HepG2 (cell line): ENCODE measurements around the gene TMEM231. TPM values are rescaled to one million over a fixed set of nuclear protein-coding genes. Genes with fewer than 3 reads are reported as not detected.

Experiments used
- ATAC-seq: fragments of 200-7000 bp; cut with Tn5 transposase; 3 replicates; pipeline ENCODE4 v1.9.1; 2020; ENCODE audit warnings: mild to moderate bottlenecking, moderate library complexity
- BruUV-seq: library from RNA; stranded (reverse); fragments of 400-500 nt; replicated peaks from 2 replicates; lab custom pipeline; 2021; lab: Mats Ljungman, UMichigan
- CTCF ChIA-PET: fragments of 300-600 bp; formaldehyde crosslinking; extraction: SDS; loops from one replicate; lab custom pipeline; 2021; ENCODE audit warnings: low total read pairs, inconsistent platforms, low intra/inter-chr PET ratio; lab: Yijun Ruan, JAX
- POLR2A ChIA-PET: fragments of 350-600 bp; sonication (Branson Sonifier 250); formaldehyde crosslinking; loops from one replicate; lab custom pipeline; 2020; ENCODE audit warnings: antibody characterized with exemption, inconsistent platforms; lab: Yijun Ruan, JAX
- DNase-seq: peaks from one replicate; pipeline ENCODE4 v3.0.0-alpha.2; 2015; ENCODE audit warnings: low spot score
- FAIRE-seq: peaks from 3 replicates; lab custom pipeline; 2011; peaks lifted over from hg19 to GRCh38; lab: Jason Lieb, UNC
- H2AFZ ChIP-seq: one replicate; pipeline ENCODE4 v1.6.1; 2011; ENCODE audit warnings: low read length, inconsistent platforms
- H3K27ac ChIP-seq: fragments of 300-600 bp; 3 replicates; pipeline ENCODE4 v1.8.0; 2011; ENCODE audit warnings: mixed run types, mild to moderate bottlenecking, mixed read lengths, low read length, inconsistent platforms; ENCODE audit not compliant: insufficient read depth; ENCODE audit errors: extremely low read length
- H3K27me3 ChIP-seq, 2 experiments: fragments of 200-600 bp in 1 of 2; 2 replicates in 1 of 2; 3 replicates in 1 of 2; pipeline versions ENCODE4 v1.6.0 to v1.8.0; 2011; ENCODE audit warnings: low read length in 2 of 2, mild to moderate bottlenecking in 2 of 2, moderate library complexity in 2 of 2, inconsistent platforms in 1 of 2; ENCODE audit not compliant: insufficient read depth in 2 of 2, control insufficient read depth in 1 of 2
- H3K36me3 ChIP-seq, 2 experiments: fragments of 200-600 bp in 1 of 2; replicated peaks in 1 of 2; 2 replicates in 1 of 2; 3 replicates in 1 of 2; pipeline versions ENCODE4 v1.5.1 to v1.8.0; 2011; ENCODE audit warnings: low read length in 2 of 2, inconsistent platforms in 1 of 2; ENCODE audit not compliant: insufficient read depth in 2 of 2, control insufficient read depth in 1 of 2
- H3K4me1 ChIP-seq: 2 replicates; pipeline ENCODE4 v1.5.1; 2012; ENCODE audit warnings: low read length, inconsistent platforms; ENCODE audit not compliant: insufficient read depth
- H3K4me2 ChIP-seq: 2 replicates; pipeline ENCODE4 v1.6.0; 2011; ENCODE audit warnings: low read depth, low read length, inconsistent platforms
- H3K4me3 ChIP-seq, 3 experiments: fragments of 200-600 bp in 1 of 3; sonication (generic), shearing (Covaris generic) in 1 of 3; replicated peaks in 1 of 3; 2 replicates each; pipeline ENCODE4 v1.5.1; 2011 to 2016; ENCODE audit warnings: low read length in 3 of 3, inconsistent platforms in 2 of 3, low read depth in 2 of 3, mild to moderate bottlenecking in 2 of 3, control low read depth in 1 of 3, mixed read lengths in 1 of 3; ENCODE audit not compliant: insufficient read depth in 1 of 3
- H3K79me2 ChIP-seq: one replicate; pipeline ENCODE4 v1.6.1; 2011; ENCODE audit warnings: low read length, inconsistent platforms; ENCODE audit not compliant: insufficient read depth
- H3K9ac ChIP-seq: 2 replicates; pipeline ENCODE4 v1.6.0; 2011; ENCODE audit warnings: mild to moderate bottlenecking, low read depth, low read length, inconsistent platforms; ENCODE audit not compliant: insufficient read depth
- H3K9me3 ChIP-seq: 2 replicates; pipeline ENCODE4 v1.5.1; 2012; ENCODE audit warnings: mild to moderate bottlenecking, low read length
- H4K20me1 ChIP-seq: 2 replicates; pipeline ENCODE4 v1.6.0; 2011; ENCODE audit warnings: inconsistent platforms, mild to moderate bottlenecking, low read length, moderate library complexity; ENCODE audit not compliant: insufficient read depth
- BHLHE40 ChIP-seq: IDR thresholded peaks from 2 replicates; pipeline ENCODE4 v1.6.1; 2011; ENCODE audit warnings: low read length, improper control_type of control experiment
- FIP1L1 ChIP-seq: fragments of 200-400 bp; formaldehyde crosslinking; IDR thresholded peaks from 2 replicates; pipeline ENCODE4 v1.6.1; 2018; ENCODE audit warnings: low read depth, mild to moderate bottlenecking, low read length, moderate library complexity, borderline replicate concordance; ENCODE audit not compliant: insufficient read depth
- FOSL1 ChIP-seq: sonication (generic); formaldehyde crosslinking; IDR thresholded peaks from 2 replicates; pipeline ENCODE4 v1.9.0; 2021; ENCODE audit warnings: missing genetic modification reagents, borderline replicate concordance
- MATR3 ChIP-seq: sonication (generic); formaldehyde crosslinking; IDR thresholded peaks from 2 replicates; pipeline ENCODE4 v1.4.0; 2020; ENCODE audit warnings: missing genetic modification reagents
- NR0B2 ChIP-seq: sonication (generic); formaldehyde crosslinking; IDR thresholded peaks from 2 replicates; pipeline ENCODE4 v1.4.0; 2020; ENCODE audit warnings: mild to moderate bottlenecking, missing genetic modification reagents
- RFX5 ChIP-seq: IDR thresholded peaks from 2 replicates; pipeline ENCODE4 v1.6.1; 2011; ENCODE audit warnings: low read depth, low read length, improper control_type of control experiment
- SRSF1 ChIP-seq: fragments of 200-400 bp; formaldehyde crosslinking; optimal IDR thresholded peaks from 2 replicates; pipeline ENCODE3; 2017; ENCODE audit warnings: mild to moderate bottlenecking, low read depth, low read length, moderate library complexity
- SSRP1 ChIP-seq: IDR thresholded peaks from 2 replicates; pipeline ENCODE4 v1.6.1; 2016; ENCODE audit warnings: control low read depth
- TMF1 ChIP-seq: sonication (generic); formaldehyde crosslinking; IDR thresholded peaks from 2 replicates; pipeline ENCODE4 v1.8.1; 2022; ENCODE audit warnings: low read depth, missing genetic modification reagents
- ZNF317 ChIP-seq: sonication (generic); formaldehyde crosslinking; IDR thresholded peaks from 2 replicates; pipeline ENCODE4 v1.5.0; 2020; ENCODE audit warnings: mild to moderate bottlenecking, missing genetic modification reagents
- ZNF337 ChIP-seq: sonication (generic); formaldehyde crosslinking; IDR thresholded peaks from 2 replicates; pipeline ENCODE4 v1.5.1; 2020; ENCODE audit warnings: missing genetic modification reagents, low read depth, mild to moderate bottlenecking, borderline replicate concordance
- ZNF547 ChIP-seq: sonication (generic); formaldehyde crosslinking; IDR thresholded peaks from 2 replicates; pipeline ENCODE4 v1.5.1; 2020; ENCODE audit warnings: mild to moderate bottlenecking, missing genetic modification reagents
- ZNF570 ChIP-seq: sonication (generic); formaldehyde crosslinking; IDR thresholded peaks from 2 replicates; pipeline ENCODE4 v1.4.0; 2020; ENCODE audit warnings: mild to moderate bottlenecking, missing genetic modification reagents, borderline replicate concordance
- ZNF607 ChIP-seq: sonication (generic); formaldehyde crosslinking; IDR thresholded peaks from 2 replicates; pipeline ENCODE4 v1.5.1; 2020; ENCODE audit warnings: missing genetic modification reagents, mild to moderate bottlenecking, borderline replicate concordance
- WGBS: methylation state at CpG from one replicate; pipeline ENCODE4 v1.1.6; 2017; ENCODE audit warnings: low lambda C conversion rate; 5-methylcytosine and 5-hydroxymethylcytosine counted together
- in situ Hi-C: cut with HindIII; loops from 2 replicates; pipeline ENCODE4 v1.10.0; 2017; ENCODE audit warnings: low pct_unique_long_range_greater_than_20kb; ENCODE audit not compliant: extremely low pct_ligation_motif_present
- intact Hi-C: fragments of 100-400 bp; cut with micrococcal nuclease; formaldehyde crosslinking; loops from one replicate; pipeline ENCODE4 v1.10.0; 2022; ENCODE audit not compliant: unreplicated experiment
- polyA plus RNA-seq, 8 experiments: library from polyadenylated mRNA; depleted of rRNA in 3 of 8; stranded (reverse) in 7 of 8; unstranded in 1 of 8; fragments of >200 nt; fragmentation: Illumina TruSeq in 4 of 8; extraction: Trizol in 4 of 8; gene quantifications; 2 replicates each; pipeline versions ENCODE4 v1.2.1 to v1.2.3, GENCODE V29; 2011 to 2016; ENCODE audit warnings: low read depth in 4 of 8, missing spikeins in 1 of 8, mixed read lengths in 1 of 8; ENCODE audit not compliant: insufficient read depth in 1 of 8
- total RNA-seq, 5 experiments: library from RNA; depleted of rRNA; stranded (reverse); fragments of >200 nt; fragmentation: Illumina TruSeq; extraction: Trizol; gene quantifications; 2 replicates each; pipeline ENCODE4 v1.2.3, GENCODE V29; 2016; ENCODE audit warnings: low read depth in 1 of 5

The TMEM231 gene
- total and polyA plus RNA-seq, 2 of the 13 experiments (the other 11 are each of a cell fraction or from before 2014, with no cell fraction given), result 3.5 to 7.4 TPM

- Histone ChIP-seq H3K27ac (no peak overlapping the region), H3K4me3 (no peak overlapping the region)
- 57% methylated on average over 3 of the region's 3 CpGs for WGBS
These were observed 49.9 kb downstream of the TMEM231 start for GRCh38 chr16:75506107-75506506.

GRCh38 chr16:75503801-75504200 lies 52.3 kb downstream of the TMEM231 start:
- Histone ChIP-seq H2AFZ (no peak overlapping the region), H3K4me1 (peaks cover 49% of the 10 kb centered on the region), H3K27me3 (peaks cover 0 to 9% of the 10 kb centered on the region in 2 experiments; a peak in 3 of 5 replicates), H3K36me3 (no peaks in the 10 kb centered on the region), H4K20me1 (no peaks in the 10 kb centered on the region), H3K9ac (no peak overlapping the region), H3K27ac (no peak overlapping the region)
- ATAC-seq, result no peak
- ChIA-PET CTCF (no interaction called here), POLR2A (interaction anchor here (0.6 to 1.4 kb wide), 3 partner anchors 9 to 14 kb away, joined by 3 to 4 read pairs (median 3); no protein-coding TSS in a partner anchor)
- 72% methylated on average over 1 of the region's 1 CpG for WGBS
- DNase-seq, result no peak
- TF ChIP-seq BHLHE40 (no peak), FOSL1 (CRISPR knock-in tag) (no peak), ZNF570 (CRISPR knock-in tag) (no peak), ZNF607 (CRISPR knock-in tag) (no peak), TMF1 (CRISPR knock-in tag) (no peak), ZNF547 (CRISPR knock-in tag) (no peak), ZNF337 (CRISPR knock-in tag) (no peak), SRSF1 (no peak), MATR3 (no peak), RFX5 (no peak), FIP1L1 (no peak)
- TF ChIP-seq, all 625 proteins: peak for 0
- Histone ChIP-seq H3K79me2 (no peaks in the 10 kb centered on the region), H3K4me3 (no peak overlapping the region), H3K9me3 (no peaks in the 10 kb centered on the region), H3K4me2 (no peak overlapping the region)
- in situ Hi-C loops (no loop called here), intact Hi-C loops (loop anchor here (1.0 kb wide), 1 partner anchor 14 kb away; no protein-coding TSS in a partner anchor)
- no peak for FAIRE-seq
- BruUV-seq, result no TSS peak

More at GRCh38 chr16:75506107-75506506, 49.9 kb downstream of the TMEM231 start:
- ChIA-PET POLR2A (no interaction called here), CTCF (no interaction called here)
- ATAC-seq, result no peak
- peak overlapping the region; percentile 53 for H3K4me2 ChIP-seq
- TF ChIP-seq ZNF317 (0 out of 2 replicates have a peak, but pooled peaks have one; percentile 80), SSRP1 (CRISPR knock-in tag) (no peak), NR0B2 (no peak)
- no peak overlapping the region for H3K9ac ChIP-seq
- no peak for DNase-seq
- BruUV-seq, result no TSS peak
- intact Hi-C loops (no loop called here), in situ Hi-C loops (no loop called here)
- no peak for FAIRE-seq
- peaks cover 0 to 7% of the 10 kb centered on the region in 2 experiments; a peak in 2 of 5 replicates for H3K27me3 ChIP-seq
- no peak overlapping the region for H2AFZ ChIP-seq
- no peaks in the 10 kb centered on the region for H3K9me3 ChIP-seq
- H3K36me3 ChIP-seq, result no peaks in the 10 kb centered on the region
- no peaks in the 10 kb centered on the region for H4K20me1 ChIP-seq
- H3K79me2 ChIP-seq, result no peaks in the 10 kb centered on the region
- peaks cover 51% of the 10 kb centered on the region for H3K4me1 ChIP-seq
